SU-DHL-6 (cell line): ENCODE data around the gene GPR161.

ENCODE experiments used
- CTCF ChIP-seq: fragments of 200-600 bp; sonication (generic); IDR thresholded peaks from one replicate; pipeline ENCODE4 v1.5.1; 2017; ENCODE audit warnings: antibody characterized with exemption, mild to moderate bottlenecking, low read length, moderate library complexity; ENCODE audit not compliant: insufficient read depth, poor library complexity, severe bottlenecking
- EZH2phosphoT487 ChIP-seq: fragments of 200-600 bp; sonication (generic), shearing (Covaris generic); conservative IDR thresholded peaks from 2 replicates; pipeline ENCODE4 v1.6.1; 2018; ENCODE audit warnings: mild to moderate bottlenecking, antibody characterized with exemption, low read length, moderate library complexity, mixed read lengths

GRCh38 chr1:168032029-168032428 is 104.7 kb downstream of the GPR161 start:
- TF ChIP-seq CTCF (no peak), EZH2phosphoT487 (no peak)
